Stimulated activated CD4-positive, alpha-beta T cell treated with anti-CD3 and anti-CD28 coated beads, TNF-alpha, amount 100 ng/mL, for 24 hours (primary cell): ENCODE results near the gene FOXM1.

Experiments
- DNase-seq, 3 experiments: peaks; one replicate each; pipeline ENCODE4 v3.0.0-alpha.2; 2020; ENCODE audit warnings: low read depth in 3 of 3

FOXM1 gene, protein sequence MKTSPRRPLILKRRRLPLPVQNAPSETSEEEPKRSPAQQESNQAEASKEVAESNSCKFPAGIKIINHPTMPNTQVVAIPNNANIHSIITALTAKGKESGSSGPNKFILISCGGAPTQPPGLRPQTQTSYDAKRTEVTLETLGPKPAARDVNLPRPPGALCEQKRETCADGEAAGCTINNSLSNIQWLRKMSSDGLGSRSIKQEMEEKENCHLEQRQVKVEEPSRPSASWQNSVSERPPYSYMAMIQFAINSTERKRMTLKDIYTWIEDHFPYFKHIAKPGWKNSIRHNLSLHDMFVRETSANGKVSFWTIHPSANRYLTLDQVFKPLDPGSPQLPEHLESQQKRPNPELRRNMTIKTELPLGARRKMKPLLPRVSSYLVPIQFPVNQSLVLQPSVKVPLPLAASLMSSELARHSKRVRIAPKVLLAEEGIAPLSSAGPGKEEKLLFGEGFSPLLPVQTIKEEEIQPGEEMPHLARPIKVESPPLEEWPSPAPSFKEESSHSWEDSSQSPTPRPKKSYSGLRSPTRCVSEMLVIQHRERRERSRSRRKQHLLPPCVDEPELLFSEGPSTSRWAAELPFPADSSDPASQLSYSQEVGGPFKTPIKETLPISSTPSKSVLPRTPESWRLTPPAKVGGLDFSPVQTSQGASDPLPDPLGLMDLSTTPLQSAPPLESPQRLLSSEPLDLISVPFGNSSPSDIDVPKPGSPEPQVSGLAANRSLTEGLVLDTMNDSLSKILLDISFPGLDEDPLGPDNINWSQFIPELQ

GRCh38 chr12:2877047-2877952, at the start of gene FOXM1, which contains the start of gene RHNO1:
Gene FOXM1 (minus strand): TSS chr12:2877174. CDS start chr12:2874478, 2,696 bp downstream.
Gene RHNO1 (plus strand): TSS chr12:2877223. CDS start chr12:2885367, 8,144 bp downstream.
- peak; percentile 73 to 85 (median 75) for DNase-seq

DNA sequence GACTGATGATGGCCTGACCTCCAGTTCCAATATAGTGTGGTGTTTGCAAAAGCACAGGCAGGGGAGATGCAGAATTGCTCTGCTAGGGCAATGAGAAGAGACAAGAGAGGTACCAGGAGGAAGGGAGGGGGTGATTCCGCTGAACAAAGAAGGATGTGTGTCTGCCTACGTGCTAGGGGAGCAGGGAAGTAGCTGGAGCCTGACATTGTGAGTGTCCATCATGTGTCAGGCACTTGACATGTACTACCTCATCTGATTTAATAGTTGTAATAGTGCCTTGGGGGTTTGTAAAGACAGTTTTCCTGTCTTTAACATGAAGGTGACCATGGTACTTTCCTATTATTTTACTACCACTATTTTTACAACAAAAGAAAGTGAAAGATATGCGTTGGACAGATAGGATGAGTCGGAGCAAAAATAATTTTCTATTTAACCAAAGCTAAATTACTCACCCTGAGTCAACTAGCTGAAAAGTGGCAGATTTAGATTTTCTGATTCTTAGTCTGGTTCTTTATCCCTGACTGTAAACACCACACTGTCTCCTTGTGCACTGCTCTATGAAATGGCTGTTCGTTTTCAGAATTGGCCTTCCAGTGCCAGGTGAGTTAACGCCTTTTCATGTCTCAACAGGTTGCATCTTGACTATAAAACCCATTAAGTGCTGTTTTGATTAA, 48.5 kb upstream of the FOXM1 start:
- no peak for DNase-seq

DNA sequence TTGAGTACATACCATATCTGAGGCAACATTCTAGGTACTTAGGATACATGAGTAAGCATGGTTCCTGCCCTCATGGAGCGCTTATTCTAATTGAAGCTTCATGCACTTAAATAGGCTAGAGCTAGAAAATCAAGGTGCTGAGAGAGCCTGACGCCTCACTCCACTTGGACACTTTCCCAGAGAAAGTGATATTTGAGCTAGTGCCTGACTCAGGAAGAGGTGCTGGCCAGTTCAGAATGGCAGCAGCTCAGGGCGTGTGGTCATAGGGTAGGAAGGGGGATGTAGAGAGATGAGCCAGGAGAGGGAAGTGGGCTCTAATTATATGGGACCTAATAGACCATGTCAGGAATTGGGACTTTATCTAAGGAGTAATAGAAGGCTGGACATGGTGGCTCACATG, 47.0 kb upstream of the FOXM1 start:
- no peak for DNase-seq

DNA sequence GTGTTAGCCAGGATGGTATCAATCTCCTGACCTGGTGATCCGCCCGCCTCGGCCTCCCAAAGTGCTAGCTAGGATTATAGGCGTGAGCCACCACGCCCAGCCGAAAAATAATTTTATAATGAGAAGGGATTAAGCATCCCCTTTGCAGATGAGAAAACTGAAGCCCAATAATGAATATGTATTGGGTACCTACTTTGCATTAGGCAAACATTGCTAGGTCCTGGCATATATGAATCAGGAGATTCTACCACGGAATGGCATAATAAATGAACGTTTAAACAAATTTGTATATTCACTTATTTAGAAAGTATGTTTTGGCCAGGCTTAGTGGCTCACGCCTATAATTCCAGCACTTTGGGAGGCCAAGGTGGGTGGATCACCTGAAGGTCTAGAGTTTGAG, 46.1 kb upstream of the FOXM1 start:
- DNase-seq = no peak

GRCh38 chr12:2922329-2922728, 45.4 kb upstream of the FOXM1 start:
- no peak for DNase-seq

GRCh38 chr12:2919249-2919648, 42.3 kb upstream of the FOXM1 start:
- no peak for DNase-seq

- no peak for DNase-seq
Measured at GRCh38 chr12:2912216-2912575, 35.2 kb upstream of the FOXM1 start.

DNA sequence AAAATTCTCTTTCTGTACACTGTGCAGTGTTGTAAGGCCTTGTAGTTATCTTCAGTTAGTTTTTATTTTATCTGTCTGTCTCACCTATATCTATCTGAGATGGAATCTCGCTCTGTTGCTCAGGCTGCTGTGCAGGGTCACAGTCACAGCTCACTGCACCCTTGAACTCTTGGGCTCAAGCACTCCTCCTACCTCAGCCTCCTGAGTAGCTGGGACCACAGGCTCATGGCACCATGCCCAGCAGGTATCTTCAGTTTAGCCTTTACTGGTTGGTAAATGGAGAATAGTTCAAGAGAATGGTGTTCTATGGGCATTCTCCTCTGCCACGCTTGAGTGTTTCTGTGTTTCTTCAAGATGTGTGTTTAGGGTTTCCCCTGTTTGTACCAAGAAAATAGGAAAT, 27.3 kb upstream of the FOXM1 start:
- DNase-seq = no peak

DNA sequence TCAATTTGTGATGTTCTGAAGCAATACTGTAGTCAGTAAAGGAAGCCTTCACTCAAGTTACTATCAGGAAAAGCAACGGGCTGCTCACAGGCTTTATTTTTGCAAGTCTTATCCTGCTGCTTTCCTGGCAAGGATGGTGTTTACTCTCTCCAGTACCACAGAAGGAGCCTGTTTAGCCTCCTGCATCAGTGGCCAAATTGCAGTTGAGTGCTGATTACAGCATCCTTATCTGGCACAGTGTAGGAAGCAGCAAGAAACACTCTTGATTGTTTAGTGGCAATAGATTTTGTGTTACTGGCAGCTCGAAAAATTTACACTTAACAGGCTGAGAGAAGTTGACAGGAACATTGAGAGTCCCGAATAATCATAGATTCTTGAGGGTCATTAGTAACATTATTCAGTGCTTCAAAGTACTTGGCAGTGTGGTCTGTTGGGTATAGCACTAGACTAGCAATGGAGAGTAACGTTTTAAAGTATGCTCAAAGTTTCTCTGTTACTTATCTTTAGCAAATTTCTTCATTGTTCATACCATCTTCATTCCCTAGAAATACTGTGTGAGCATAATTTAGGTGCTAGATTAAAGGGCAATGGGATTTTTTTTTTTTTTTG, 25.4 kb upstream of the FOXM1 start:
- DNase-seq = no peak

- no peak for DNase-seq
Measured at GRCh38 chr12:2900642-2901041, 23.7 kb upstream of the FOXM1 start.

DNA sequence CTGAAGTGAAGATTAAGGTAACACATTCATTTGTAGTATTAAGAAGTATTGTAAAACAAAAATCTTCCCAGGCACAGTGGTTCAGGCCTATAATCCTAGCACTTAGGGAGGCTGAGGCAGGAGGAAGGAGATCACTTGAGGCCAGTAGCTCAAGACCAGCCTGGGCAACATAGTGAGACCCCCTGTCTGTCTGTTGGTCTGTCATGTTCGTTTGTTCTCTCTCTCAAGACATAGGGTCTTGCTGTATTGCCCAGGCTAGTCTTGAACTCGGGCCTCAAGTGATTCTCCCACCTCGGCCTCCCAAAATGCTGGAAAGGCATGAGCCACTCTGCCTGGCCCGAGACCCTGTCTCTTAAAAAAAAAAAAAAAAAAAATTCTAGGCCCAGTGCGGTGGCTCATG, 20.4 kb upstream of the FOXM1 start:
- no peak for DNase-seq

DNA sequence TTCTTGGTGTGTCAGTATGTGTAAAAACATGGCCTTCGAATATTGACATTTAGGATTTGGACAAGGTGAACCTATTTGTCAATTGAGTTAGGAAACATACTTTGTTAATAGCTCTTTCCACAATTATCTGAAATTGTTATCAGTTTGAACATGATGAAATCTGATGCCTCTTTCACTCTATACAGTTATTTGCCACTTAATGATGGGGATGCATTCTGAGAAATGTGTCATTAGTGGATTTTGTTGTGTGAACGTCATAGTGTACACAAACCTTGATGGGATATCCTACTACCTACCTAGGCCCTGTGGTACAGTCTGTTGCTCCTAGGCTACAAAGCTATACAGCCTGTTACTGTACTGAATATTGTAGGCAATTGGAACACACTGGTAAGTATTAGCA, 18.5 kb upstream of the FOXM1 start:
- DNase-seq = no peak

DNA sequence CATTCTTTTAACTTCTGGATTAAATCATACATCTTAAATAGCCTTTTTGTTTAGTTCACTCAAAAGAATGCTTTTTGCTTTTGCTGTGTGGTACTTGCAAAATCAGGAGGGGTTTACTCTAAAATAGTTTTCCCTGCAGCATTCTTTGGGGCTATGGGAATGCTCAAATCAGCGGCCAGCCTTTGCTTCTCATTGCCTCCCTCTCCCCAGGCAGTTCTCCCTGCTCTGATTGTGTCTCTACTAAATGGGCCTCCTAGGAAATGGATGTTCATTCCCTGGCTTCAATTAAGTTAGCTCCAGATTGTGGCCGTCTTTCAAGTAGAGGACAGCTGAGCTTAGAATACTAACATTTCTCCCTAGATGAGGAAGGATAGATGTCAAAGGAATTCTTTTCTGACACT, 18.1 kb upstream of the FOXM1 start:
- DNase-seq = no peak

GRCh38 chr12:2893007-2893406, 16.0 kb upstream of the FOXM1 start:
- DNase-seq = no peak

DNA sequence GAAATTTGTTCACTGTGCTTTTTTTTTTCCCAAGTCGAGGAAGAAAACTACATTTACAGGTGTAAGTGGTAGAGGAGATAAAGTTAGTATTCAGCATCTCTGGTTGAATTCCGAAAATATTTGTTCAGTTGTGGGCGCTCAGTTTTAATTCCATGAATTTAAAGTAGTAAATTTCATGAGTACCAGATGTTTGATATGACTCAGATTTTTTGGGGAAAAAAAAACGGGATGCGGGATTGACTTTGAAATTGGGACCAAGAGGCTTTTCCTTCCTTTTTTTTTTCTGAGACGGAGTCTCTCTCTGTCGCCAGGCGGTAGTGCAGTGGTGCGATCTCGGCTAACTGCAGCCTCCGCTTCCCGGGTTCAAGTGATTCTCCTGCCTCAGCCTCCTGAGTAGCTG, 15.3 kb upstream of the FOXM1 start:
- DNase-seq = no peak

- DNase-seq = peak in 1 of 3 experiments; percentile 17
Measured at GRCh38 chr12:2891240-2892053, 14.5 kb upstream of the FOXM1 start.

- peak; percentile 96 to 97 (median 96) for DNase-seq
Measured at GRCh38 chr12:2890388-2891239, 13.6 kb upstream of the FOXM1 start, which contains the start of gene TULP3. Gene TULP3 (plus strand): TSS chr12:2890891. CDS start chr12:2890948, 57 bp downstream.

- no peak for DNase-seq
Measured at GRCh38 chr12:2890001-2890387, 13.0 kb upstream of the FOXM1 start.
